ENCODE measurements around the gene GALNT13. TPM values are rescaled to one million over a fixed set of nuclear protein-coding genes. Genes with fewer than 3 reads are reported as not detected.

Gene GALNT13
- total RNA-seq, 2 experiments from 2014 or later: not detected

DNA sequence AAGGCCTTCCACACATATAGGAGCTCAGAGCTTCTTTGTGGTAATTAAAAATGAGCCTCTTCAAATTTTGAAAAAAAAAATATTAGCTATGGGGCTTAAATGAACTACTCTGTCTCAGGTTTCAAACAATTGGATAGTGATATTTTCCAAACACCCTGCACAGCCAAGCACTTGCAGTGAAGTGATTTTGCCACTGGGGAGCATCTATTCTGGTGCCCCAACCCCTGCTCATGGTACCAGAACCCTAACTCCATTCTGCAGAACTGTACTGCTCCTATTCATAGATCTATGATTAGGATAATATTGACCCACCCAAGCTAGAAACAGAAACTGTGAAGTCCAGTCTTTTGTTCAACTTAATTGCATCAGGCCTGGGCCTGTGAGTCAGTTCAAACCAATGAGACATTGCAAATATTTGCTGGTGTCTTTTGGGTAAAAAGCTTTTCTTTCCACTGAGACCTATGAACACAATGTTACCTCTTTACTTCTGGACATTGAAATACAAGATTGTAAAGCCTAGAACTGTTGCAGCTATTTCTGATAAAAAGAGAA lies 324.0 kb downstream of the GALNT13 start:
- Histone ChIP-seq H3K9me3 (ENCODE audit: control insufficient read depth in 1 of 2, insufficient read depth in 1 of 2, low read length in 2 of 2) (peaks cover 0 to 13% of the 10 kb centered on the region in 2 experiments), H3K4me1 (ENCODE audit: insufficient read depth, low read length) (no peaks in the 10 kb centered on the region), H3K27ac (ENCODE audit: low read depth in 1 of 2, low read length in 2 of 2) (no peak overlapping the region), H3K27me3 (ENCODE audit: control insufficient read depth in 1 of 2, insufficient read depth in 2 of 2, low read length in 2 of 2) (no peaks in the 10 kb centered on the region), H3K36me3 (ENCODE audit: insufficient read depth, low read length) (no peaks in the 10 kb centered on the region), H3K4me3 (ENCODE audit: low read length) (no peak overlapping the region)
- no peaks in the 10 kb centered on the region for H3K27me3 Mint-ChIP-seq
- H3K36me3 Mint-ChIP-seq (ENCODE audit: low read depth): no peaks in the 10 kb centered on the region
- intact Hi-C loops (cut with DNase I, micrococcal nuclease): no loop called here
- H3K4me1 Mint-ChIP-seq (ENCODE audit: low read depth): no peaks in the 10 kb centered on the region
- DNase-seq: no peak
- H3K9me3 Mint-ChIP-seq: peaks cover 4% of the 10 kb centered on the region
- no peak overlapping the region for H3K27ac Mint-ChIP-seq
- POLR2A ChIA-PET: no interaction called here
- TF ChIP-seq, protein P1, sequence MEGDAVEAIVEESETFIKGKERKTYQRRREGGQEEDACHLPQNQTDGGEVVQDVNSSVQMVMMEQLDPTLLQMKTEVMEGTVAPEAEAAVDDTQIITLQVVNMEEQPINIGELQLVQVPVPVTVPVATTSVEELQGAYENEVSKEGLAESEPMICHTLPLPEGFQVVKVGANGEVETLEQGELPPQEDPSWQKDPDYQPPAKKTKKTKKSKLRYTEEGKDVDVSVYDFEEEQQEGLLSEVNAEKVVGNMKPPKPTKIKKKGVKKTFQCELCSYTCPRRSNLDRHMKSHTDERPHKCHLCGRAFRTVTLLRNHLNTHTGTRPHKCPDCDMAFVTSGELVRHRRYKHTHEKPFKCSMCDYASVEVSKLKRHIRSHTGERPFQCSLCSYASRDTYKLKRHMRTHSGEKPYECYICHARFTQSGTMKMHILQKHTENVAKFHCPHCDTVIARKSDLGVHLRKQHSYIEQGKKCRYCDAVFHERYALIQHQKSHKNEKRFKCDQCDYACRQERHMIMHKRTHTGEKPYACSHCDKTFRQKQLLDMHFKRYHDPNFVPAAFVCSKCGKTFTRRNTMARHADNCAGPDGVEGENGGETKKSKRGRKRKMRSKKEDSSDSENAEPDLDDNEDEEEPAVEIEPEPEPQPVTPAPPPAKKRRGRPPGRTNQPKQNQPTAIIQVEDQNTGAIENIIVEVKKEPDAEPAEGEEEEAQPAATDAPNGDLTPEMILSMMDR (IDR thresholded peaks at IDR 0.05): no peak
- no peak overlapping the region for H3K4me3 Mint-ChIP-seq
- ATAC-seq (ENCODE audit: poor library complexity): no peak
- CTCF ChIA-PET: no interaction called here

DNA sequence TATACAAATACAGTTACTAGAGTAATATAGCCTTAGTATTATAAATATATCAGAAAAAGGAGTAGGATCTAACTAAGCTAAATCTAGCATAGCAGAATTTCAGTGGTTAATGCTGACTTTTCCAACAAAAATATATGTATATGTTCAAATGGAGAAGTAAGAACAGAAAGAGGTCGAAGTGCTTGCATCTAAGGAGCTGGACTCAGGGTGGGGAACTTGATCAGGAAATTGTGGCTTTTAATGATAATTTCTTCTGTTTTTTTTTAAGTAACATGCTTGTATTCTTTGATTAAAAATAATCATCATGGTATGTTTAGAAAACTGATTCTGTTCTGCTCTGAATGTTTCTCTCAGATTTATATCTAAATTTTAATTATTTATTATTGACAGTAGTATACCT lies 327.1 kb downstream of the GALNT13 start:
- TF ChIP-seq, protein P1 (IDR thresholded peaks at IDR 0.05): no peak
- H3K9me3 Mint-ChIP-seq: peaks cover 6% of the 10 kb centered on the region
- H3K4me1 ChIP-seq (ENCODE audit: insufficient read depth, low read length): no peaks in the 10 kb centered on the region
- no peaks in the 10 kb centered on the region for H3K27me3 ChIP-seq (ENCODE audit: control insufficient read depth in 1 of 2, insufficient read depth in 2 of 2, low read length in 2 of 2)
- H3K36me3 Mint-ChIP-seq (ENCODE audit: low read depth): no peaks in the 10 kb centered on the region
- H3K4me1 Mint-ChIP-seq (ENCODE audit: low read depth): no peaks in the 10 kb centered on the region
- ATAC-seq (ENCODE audit: poor library complexity) (no peak), DNase-seq (no peak)
- no peaks in the 10 kb centered on the region for H3K36me3 ChIP-seq (ENCODE audit: insufficient read depth, low read length)
- ChIA-PET CTCF (no interaction called here), POLR2A (no interaction called here)
- H3K27ac Mint-ChIP-seq: no peak overlapping the region
- intact Hi-C loops (cut with DNase I, micrococcal nuclease): no loop called here
- H3K4me3 Mint-ChIP-seq: no peak overlapping the region
- peaks cover 0 to 3% of the 10 kb centered on the region in 2 experiments for H3K9me3 ChIP-seq (ENCODE audit: control insufficient read depth in 1 of 2, insufficient read depth in 1 of 2, low read length in 2 of 2)
- no peak overlapping the region for H3K4me3 ChIP-seq (ENCODE audit: low read length)
- H3K27me3 Mint-ChIP-seq: no peaks in the 10 kb centered on the region
- no peak overlapping the region for H3K27ac ChIP-seq (ENCODE audit: low read depth in 1 of 2, low read length in 2 of 2)

DNA sequence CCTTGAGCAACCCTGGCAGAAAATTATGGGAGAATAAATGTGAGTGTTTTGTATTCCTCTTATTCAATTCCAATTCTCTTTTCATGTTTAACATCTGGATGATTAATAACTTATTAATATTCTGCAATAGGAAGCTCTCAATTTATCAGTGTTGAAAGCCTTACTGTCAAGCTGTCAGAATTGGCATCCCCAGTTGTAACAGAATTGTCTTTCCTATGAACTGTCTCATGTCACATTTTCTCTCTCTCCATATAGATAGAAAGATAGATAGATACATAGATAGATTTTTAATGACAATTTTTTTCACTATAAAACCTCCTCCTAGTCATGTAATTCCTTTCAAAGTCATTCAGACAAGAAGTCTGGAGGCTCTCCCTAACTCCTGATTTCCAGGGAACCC lies 331.5 kb downstream of the GALNT13 start:
- H3K4me3 Mint-ChIP-seq: no peak overlapping the region
- H3K4me3 ChIP-seq (ENCODE audit: low read length): no peak overlapping the region
- POLR2A ChIA-PET: no interaction called here
- no peak overlapping the region for H3K27ac Mint-ChIP-seq
- ATAC-seq (ENCODE audit: poor library complexity) (no peak), DNase-seq (no peak)
- peaks cover 0 to 8% of the 10 kb centered on the region in 2 experiments for H3K9me3 ChIP-seq (ENCODE audit: control insufficient read depth in 1 of 2, insufficient read depth in 1 of 2, low read length in 2 of 2)
- no peaks in the 10 kb centered on the region for H3K36me3 Mint-ChIP-seq (ENCODE audit: low read depth)
- H3K27ac ChIP-seq (ENCODE audit: low read depth in 1 of 2, low read length in 2 of 2): no peak overlapping the region
- H3K4me1 Mint-ChIP-seq (ENCODE audit: low read depth): no peaks in the 10 kb centered on the region
- H3K9me3 Mint-ChIP-seq: peaks cover 2% of the 10 kb centered on the region
- TF ChIP-seq, protein P1 (IDR thresholded peaks at IDR 0.05): no peak
- no peaks in the 10 kb centered on the region for H3K27me3 Mint-ChIP-seq
- H3K4me1 ChIP-seq (ENCODE audit: insufficient read depth, low read length): no peaks in the 10 kb centered on the region
- H3K27me3 ChIP-seq (ENCODE audit: control insufficient read depth in 1 of 2, insufficient read depth in 2 of 2, low read length in 2 of 2): no peaks in the 10 kb centered on the region
- intact Hi-C loops (cut with DNase I, micrococcal nuclease): no loop called here
- H3K36me3 ChIP-seq (ENCODE audit: insufficient read depth, low read length): no peaks in the 10 kb centered on the region
- CTCF ChIA-PET: no interaction called here
